ENCODE data around the gene INO80B.

GRCh38 chr2:74493546-74493945 lies 38.7 kb downstream of the INO80B start:
- TF ChIP-seq CTCF (IDR thresholded peaks at IDR 0.05; ENCODE audit: poor library complexity, severe bottlenecking), result no peak
- TF ChIP-seq EP300 (conservative IDR thresholded peaks at IDR 0.05; ENCODE audit: poor library complexity, severe bottlenecking), result no peak
- no peak for TF ChIP-seq EZH2 (IDR thresholded peaks at IDR 0.05; ENCODE audit: borderline replicate concordance, insufficient read depth, low read length, poor library complexity, severe bottlenecking)
- TF ChIP-seq TAF1 (IDR thresholded peaks at IDR 0.05; ENCODE audit: low read depth), result no peak
- TF ChIP-seq POLR2AphosphoS5 (IDR thresholded peaks at IDR 0.05), result no peak
- no peak for TF ChIP-seq REST (IDR thresholded peaks at IDR 0.05; ENCODE audit: borderline replicate concordance)

All from neural cell (in vitro differentiated cells).